WTC11 (cell line): ENCODE measurements around the gene BRAF. TPM values are rescaled to one million over a fixed set of nuclear protein-coding genes. Genes with fewer than 3 reads are reported as not detected.

Experiments
- ATAC-seq: fragments of 200-7000 bp; cut with Tn5 transposase; 2 replicates; pipeline ENCODE4 v1.10.0; 2021; ENCODE audit warnings: mild to moderate bottlenecking, moderate library complexity
- CTCF ChIA-PET: fragments of 300-600 bp; sonication (Branson Sonifier 250); formaldehyde crosslinking; loops from one replicate; lab custom pipeline; 2021; ENCODE audit warnings: antibody characterized with exemption; lab: Charles Lee
- POLR2A ChIA-PET: fragments of 350-600 bp; sonication (Branson Sonifier 250); formaldehyde crosslinking; loops from one replicate; lab custom pipeline; 2021; ENCODE audit warnings: antibody characterized with exemption; lab: Charles Lee
- DNase-seq: peaks from one replicate; pipeline ENCODE4 v3.0.0; 2021; ENCODE audit warnings: low spot score
- H3K27ac Mint-ChIP-seq: 2 replicates; pipeline ENCODE4 v1.8.0; 2021; ENCODE audit warnings: mixed read lengths
- H3K27me3 Mint-ChIP-seq: 2 replicates; pipeline ENCODE4 v1.8.0; 2021; ENCODE audit warnings: low read depth, mild to moderate bottlenecking, moderate library complexity, mixed read lengths
- H3K36me3 Mint-ChIP-seq: 2 replicates; pipeline ENCODE4 v1.8.0; 2021; ENCODE audit warnings: mixed read lengths
- H3K4me1 Mint-ChIP-seq: 2 replicates; pipeline ENCODE4 v1.8.0; 2022; ENCODE audit warnings: mixed read lengths
- H3K4me3 Mint-ChIP-seq: 2 replicates; pipeline ENCODE4 v1.8.0; 2021; ENCODE audit warnings: mild to moderate bottlenecking, moderate library complexity, mixed read lengths
- H3K9me3 Mint-ChIP-seq: 2 replicates; pipeline ENCODE4 v1.8.0; 2021; ENCODE audit warnings: mixed read lengths
- ATF6 ChIP-seq: sonication (generic); formaldehyde crosslinking; IDR thresholded peaks from 2 replicates; pipeline ENCODE4 v1.8.1; 2023; ENCODE audit warnings: mild to moderate bottlenecking, missing genetic modification reagents
- CREM ChIP-seq: sonication (generic); formaldehyde crosslinking; IDR thresholded peaks from 2 replicates; pipeline ENCODE4 v1.8.1; 2022; ENCODE audit warnings: mild to moderate bottlenecking, missing genetic modification reagents, moderate library complexity
- E2F5 ChIP-seq: sonication (generic); formaldehyde crosslinking; IDR thresholded peaks from 2 replicates; pipeline ENCODE4 v1.8.1; 2022; ENCODE audit warnings: mild to moderate bottlenecking, moderate library complexity, missing genetic modification reagents
- FOXP4 ChIP-seq: sonication (generic); formaldehyde crosslinking; IDR thresholded peaks from 2 replicates; pipeline ENCODE4 v1.8.0; 2022; ENCODE audit warnings: mild to moderate bottlenecking, missing genetic modification reagents
- GRHL2 ChIP-seq: fragments of 250-450 bp; sonication (Bioruptor Pico); IDR thresholded peaks from 2 replicates; pipeline ENCODE4 v1.8.0; 2022; ENCODE audit warnings: mild to moderate bottlenecking, moderate library complexity; ENCODE audit not compliant: insufficient replicate concordance, severe bottlenecking
- HMGA2 ChIP-seq: fragments of 250-450 bp; sonication (Bioruptor Pico); IDR thresholded peaks from 2 replicates; pipeline ENCODE4 v1.4.0; 2021; ENCODE audit warnings: mild to moderate bottlenecking, moderate library complexity
- IRF2 ChIP-seq: sonication (generic); formaldehyde crosslinking; IDR thresholded peaks from 2 replicates; pipeline ENCODE4 v1.8.0; 2022; ENCODE audit warnings: low read depth, missing genetic modification reagents, borderline replicate concordance
- MYBL2 ChIP-seq: sonication (generic); formaldehyde crosslinking; IDR thresholded peaks from 2 replicates; pipeline ENCODE4 v1.8.1; 2023; ENCODE audit warnings: mild to moderate bottlenecking, moderate library complexity, missing genetic modification reagents
- NFE2L1 ChIP-seq: sonication (generic); formaldehyde crosslinking; IDR thresholded peaks from 2 replicates; pipeline ENCODE4 v1.8.1; 2023; ENCODE audit warnings: missing genetic modification reagents
- NFYB ChIP-seq: sonication (generic); formaldehyde crosslinking; conservative IDR thresholded peaks from 2 replicates; pipeline ENCODE4 v1.8.0; 2022; ENCODE audit warnings: low read depth, missing genetic modification reagents
- NR3C1 ChIP-seq: sonication (generic); formaldehyde crosslinking; conservative IDR thresholded peaks from 2 replicates; pipeline ENCODE4 v1.8.1; 2023; ENCODE audit warnings: low read depth, mild to moderate bottlenecking, missing genetic modification reagents
- PRRX2 ChIP-seq: fragments of 250-450 bp; sonication (Bioruptor Pico); IDR thresholded peaks from 2 replicates; pipeline ENCODE4 v1.8.0; 2021; ENCODE audit warnings: mild to moderate bottlenecking
- SMAD4 ChIP-seq: sonication (generic); formaldehyde crosslinking; IDR thresholded peaks from 2 replicates; pipeline ENCODE4 v1.8.0; 2022; ENCODE audit warnings: mild to moderate bottlenecking, missing genetic modification reagents
- TEAD1 ChIP-seq: sonication (generic); formaldehyde crosslinking; IDR thresholded peaks from 2 replicates; pipeline ENCODE4 v1.8.0; 2022; ENCODE audit warnings: mild to moderate bottlenecking, missing genetic modification reagents
- ZNF121 ChIP-seq: sonication (generic); formaldehyde crosslinking; IDR thresholded peaks from 2 replicates; pipeline ENCODE4 v1.8.0; 2023; ENCODE audit warnings: missing genetic modification reagents
- ZNF138 ChIP-seq: sonication (generic); formaldehyde crosslinking; conservative IDR thresholded peaks from 2 replicates; pipeline ENCODE4 v1.8.1; 2022; ENCODE audit warnings: mild to moderate bottlenecking, moderate library complexity, missing genetic modification reagents
- ZNF396 ChIP-seq: fragments of 250-450 bp; sonication (Bioruptor Pico); IDR thresholded peaks from 2 replicates; pipeline ENCODE4 v1.8.0; 2021; ENCODE audit warnings: mild to moderate bottlenecking, moderate library complexity, borderline replicate concordance
- ZNF671 ChIP-seq: fragments of 250-450 bp; sonication (Bioruptor Pico); IDR thresholded peaks from 2 replicates; pipeline ENCODE4 v1.8.0; 2021; ENCODE audit warnings: mild to moderate bottlenecking
- ZSCAN18 ChIP-seq: fragments of 250-450 bp; sonication (Bioruptor Pico); IDR thresholded peaks from 2 replicates; pipeline ENCODE4 v2.1.2; 2022; ENCODE audit warnings: mild to moderate bottlenecking, moderate library complexity
- total RNA-seq: library from RNA; stranded (reverse); gene quantifications from 3 replicates; pipeline ENCODE4 v1.2.3, GENCODE V29; 2021
- TF ChIP-seq, protein P1 (sequence below): sonication (generic); formaldehyde crosslinking; IDR thresholded peaks from 2 replicates; pipeline ENCODE4 v1.8.1; 2023; ENCODE audit warnings: mild to moderate bottlenecking, missing genetic modification reagents, moderate library complexity
- TF ChIP-seq, protein P2 (sequence below): fragments of 250-450 bp; sonication (Bioruptor Pico); IDR thresholded peaks from 2 replicates; pipeline ENCODE4 v1.9.0; 2021; ENCODE audit warnings: moderate library complexity, mild to moderate bottlenecking, inconsistent platforms, borderline replicate concordance
- TF ChIP-seq, protein P3 (sequence below): sonication (generic); formaldehyde crosslinking; IDR thresholded peaks from 2 replicates; pipeline ENCODE4 v1.8.1; 2023; ENCODE audit warnings: mild to moderate bottlenecking, missing genetic modification reagents
- TF ChIP-seq, protein P4 (sequence below): fragments of 250-450 bp; sonication (Bioruptor Pico); IDR thresholded peaks from 2 replicates; pipeline ENCODE4 v1.8.0; 2021; ENCODE audit warnings: mild to moderate bottlenecking

BRAF gene
- total RNA-seq, 1 experiment from 2014 or later: 29.2 TPM

DNA sequence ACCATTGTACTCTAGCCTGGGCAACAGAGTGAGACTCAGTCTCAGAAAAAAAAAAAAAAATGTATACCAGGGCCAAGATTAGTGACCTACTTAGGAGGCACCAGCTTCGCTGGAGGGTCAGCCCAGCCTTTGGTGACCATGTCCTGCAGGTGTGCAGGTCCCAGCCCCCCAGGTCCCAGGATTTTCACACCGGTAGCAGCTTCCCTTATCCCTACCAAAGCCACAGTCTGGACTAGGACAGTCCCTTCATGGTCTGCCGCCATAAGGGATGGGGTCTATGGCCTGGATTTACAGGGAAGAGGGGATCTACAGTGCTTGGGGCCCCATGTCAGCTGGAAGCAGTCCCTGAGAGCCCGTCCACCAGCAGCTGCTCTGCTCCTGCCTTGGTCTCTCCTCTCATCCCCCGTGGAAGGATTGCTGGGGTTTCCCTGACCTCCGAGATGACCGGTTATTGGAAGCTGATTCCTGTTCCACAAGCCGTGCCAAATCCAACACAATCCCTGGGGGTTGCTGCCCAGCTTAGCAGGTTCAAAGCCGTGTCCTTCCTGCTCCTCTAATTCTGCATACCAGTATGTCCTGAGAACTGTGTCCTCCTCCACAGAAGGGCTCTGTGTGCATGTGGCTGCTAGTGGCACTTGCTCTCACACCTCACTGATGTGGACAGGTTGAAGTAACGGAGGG, 239.2 kb downstream of the BRAF start:
- no peak overlapping the region for H3K4me3 Mint-ChIP-seq
- H3K9me3 Mint-ChIP-seq: no peaks in the 10 kb centered on the region
- H3K27me3 Mint-ChIP-seq: no peaks in the 10 kb centered on the region
- ChIA-PET POLR2A (no interaction called here), CTCF (interaction anchor here (2.4 kb wide), 1 partner anchor 11 kb away, joined by 8 read pairs; no protein-coding TSS in a partner anchor)
- DNase-seq (no peak), ATAC-seq (no peak)
- peaks cover 5% of the 10 kb centered on the region for H3K36me3 Mint-ChIP-seq
- TF ChIP-seq CREM (CRISPR knock-in tag) (no peak), E2F5 (no peak), ZNF138 (CRISPR knock-in tag) (no peak), ZSCAN18 (CRISPR knock-in tag) (no peak), PRRX2 (CRISPR knock-in tag) (no peak), NFYB (CRISPR knock-in tag) (no peak), NR3C1 (CRISPR knock-in tag) (no peak)
- TF ChIP-seq, protein P1, sequence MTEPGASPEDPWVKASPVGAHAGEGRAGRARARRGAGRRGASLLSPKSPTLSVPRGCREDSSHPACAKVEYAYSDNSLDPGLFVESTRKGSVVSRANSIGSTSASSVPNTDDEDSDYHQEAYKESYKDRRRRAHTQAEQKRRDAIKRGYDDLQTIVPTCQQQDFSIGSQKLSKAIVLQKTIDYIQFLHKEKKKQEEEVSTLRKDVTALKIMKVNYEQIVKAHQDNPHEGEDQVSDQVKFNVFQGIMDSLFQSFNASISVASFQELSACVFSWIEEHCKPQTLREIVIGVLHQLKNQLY (CRISPR knock-in tag): no peak
- TF ChIP-seq, protein P2, sequence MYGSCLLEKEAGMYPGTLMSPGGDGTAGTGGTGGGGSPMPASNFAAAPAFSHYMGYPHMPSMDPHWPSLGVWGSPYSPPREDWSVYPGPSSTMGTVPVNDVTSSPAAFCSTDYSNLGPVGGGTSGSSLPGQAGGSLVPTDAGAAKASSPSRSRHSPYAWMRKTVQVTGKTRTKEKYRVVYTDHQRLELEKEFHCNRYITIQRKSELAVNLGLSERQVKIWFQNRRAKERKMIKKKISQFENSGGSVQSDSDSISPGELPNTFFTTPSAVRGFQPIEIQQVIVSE: no peak
- no peaks in the 10 kb centered on the region for H3K4me1 Mint-ChIP-seq
- H3K27ac Mint-ChIP-seq: no peak overlapping the region

DNA sequence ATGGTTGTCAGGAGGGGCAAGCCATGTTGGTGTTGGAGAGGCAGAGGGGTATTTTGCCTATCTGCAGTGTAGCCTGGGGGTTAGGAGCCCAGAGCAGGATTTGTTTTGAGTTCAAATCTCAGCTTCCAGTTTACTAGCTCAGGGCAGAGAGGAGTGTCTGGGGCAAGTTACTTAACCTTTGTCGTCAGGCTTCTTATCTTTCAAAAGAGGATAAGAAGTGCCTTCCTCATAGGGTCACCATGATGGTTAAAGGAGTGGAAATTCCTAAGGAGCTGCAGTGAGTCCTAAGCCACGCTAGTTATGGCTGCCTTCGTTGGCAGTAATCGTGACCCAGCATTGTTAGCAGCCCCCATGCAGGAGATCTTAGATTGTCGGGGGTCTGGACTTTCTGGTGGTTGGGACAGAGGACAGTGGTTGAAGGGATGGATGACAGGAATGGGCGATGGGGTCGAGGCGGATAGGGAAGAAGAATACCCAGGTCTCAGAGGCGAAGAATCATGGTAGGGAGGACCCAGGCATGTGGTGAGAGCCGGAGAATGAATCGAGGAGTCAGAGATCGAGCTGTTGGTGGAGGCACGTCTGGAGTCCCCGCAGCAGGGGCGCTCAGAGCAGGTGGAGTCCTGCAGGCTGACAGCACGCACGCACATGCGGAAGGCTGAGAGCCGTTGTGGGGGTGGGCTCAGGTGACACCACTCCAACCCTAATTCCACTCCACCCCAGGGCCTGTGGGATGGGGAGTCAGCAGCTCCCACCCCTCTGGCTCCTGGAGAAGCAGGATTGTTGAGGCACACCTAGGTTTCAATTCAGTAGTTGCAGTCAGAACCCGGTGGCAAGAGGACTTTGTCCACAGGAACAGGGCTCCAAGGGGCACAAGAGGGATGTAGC, 240.4 kb downstream of the BRAF start:
- no peak for ATAC-seq
- peaks cover 9% of the 10 kb centered on the region for H3K36me3 Mint-ChIP-seq
- CTCF ChIA-PET: interaction anchor here (0.9 kb wide), 1 partner anchor 42 kb away, joined by 3 read pairs; no protein-coding TSS in a partner anchor
- TF ChIP-seq GRHL2 (CRISPR knock-in tag) (no peak), NR3C1 (CRISPR knock-in tag) (no peak), ZNF121 (no peak), TEAD1 (CRISPR knock-in tag) (no peak), HMGA2 (CRISPR knock-in tag) (no peak), IRF2 (CRISPR knock-in tag) (no peak), NFE2L1 (CRISPR knock-in tag) (no peak), ATF6 (CRISPR knock-in tag) (no peak), SMAD4 (no peak), ZNF671 (CRISPR knock-in tag) (no peak), FOXP4 (CRISPR knock-in tag) (no peak), MYBL2 (CRISPR knock-in tag) (no peak), ZNF396 (no peak)
- TF ChIP-seq, protein P3, sequence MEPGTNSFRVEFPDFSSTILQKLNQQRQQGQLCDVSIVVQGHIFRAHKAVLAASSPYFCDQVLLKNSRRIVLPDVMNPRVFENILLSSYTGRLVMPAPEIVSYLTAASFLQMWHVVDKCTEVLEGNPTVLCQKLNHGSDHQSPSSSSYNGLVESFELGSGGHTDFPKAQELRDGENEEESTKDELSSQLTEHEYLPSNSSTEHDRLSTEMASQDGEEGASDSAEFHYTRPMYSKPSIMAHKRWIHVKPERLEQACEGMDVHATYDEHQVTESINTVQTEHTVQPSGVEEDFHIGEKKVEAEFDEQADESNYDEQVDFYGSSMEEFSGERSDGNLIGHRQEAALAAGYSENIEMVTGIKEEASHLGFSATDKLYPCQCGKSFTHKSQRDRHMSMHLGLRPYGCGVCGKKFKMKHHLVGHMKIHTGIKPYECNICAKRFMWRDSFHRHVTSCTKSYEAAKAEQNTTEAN (CRISPR knock-in tag): no peak
- TF ChIP-seq, protein P4, sequence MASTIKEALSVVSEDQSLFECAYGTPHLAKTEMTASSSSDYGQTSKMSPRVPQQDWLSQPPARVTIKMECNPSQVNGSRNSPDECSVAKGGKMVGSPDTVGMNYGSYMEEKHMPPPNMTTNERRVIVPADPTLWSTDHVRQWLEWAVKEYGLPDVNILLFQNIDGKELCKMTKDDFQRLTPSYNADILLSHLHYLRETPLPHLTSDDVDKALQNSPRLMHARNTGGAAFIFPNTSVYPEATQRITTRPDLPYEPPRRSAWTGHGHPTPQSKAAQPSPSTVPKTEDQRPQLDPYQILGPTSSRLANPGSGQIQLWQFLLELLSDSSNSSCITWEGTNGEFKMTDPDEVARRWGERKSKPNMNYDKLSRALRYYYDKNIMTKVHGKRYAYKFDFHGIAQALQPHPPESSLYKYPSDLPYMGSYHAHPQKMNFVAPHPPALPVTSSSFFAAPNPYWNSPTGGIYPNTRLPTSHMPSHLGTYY (CRISPR knock-in tag): no peak

More for the DNA sequence above, 240.4 kb downstream of the BRAF start:
- DNase-seq: no peak
- no peak overlapping the region for H3K4me3 Mint-ChIP-seq
- POLR2A ChIA-PET: no interaction called here
- no peak overlapping the region for H3K27ac Mint-ChIP-seq
- H3K4me1 Mint-ChIP-seq: no peaks in the 10 kb centered on the region
- H3K27me3 Mint-ChIP-seq: no peaks in the 10 kb centered on the region
- no peaks in the 10 kb centered on the region for H3K9me3 Mint-ChIP-seq
